Glomerular endothelial cell (primary cell): ENCODE results near the gene ARL4D. TPM values are rescaled to one million over a fixed set of nuclear protein-coding genes. Genes with fewer than 3 reads are reported as not detected.
"Not testable (repeated sequence)": the region's sequence is repeated elsewhere in the genome, so short reads cannot be mapped to it uniquely, and the experiment has no call there.

Experiments used
- DNase-seq: peaks from one replicate; pipeline ENCODE4 v3.0.0-alpha.2; 2011; ENCODE audit warnings: low read depth, low spot score; ENCODE audit errors: extremely low read depth
- total RNA-seq: library from RNA; depleted of rRNA; stranded (reverse); fragments of >200 nt; gene quantifications from 2 replicates; pipeline ENCODE4 v1.2.3, GENCODE V29; 2015

ARL4D gene
- total RNA-seq, 1 donor from 2014 or later, result 2.1 TPM

DNA sequence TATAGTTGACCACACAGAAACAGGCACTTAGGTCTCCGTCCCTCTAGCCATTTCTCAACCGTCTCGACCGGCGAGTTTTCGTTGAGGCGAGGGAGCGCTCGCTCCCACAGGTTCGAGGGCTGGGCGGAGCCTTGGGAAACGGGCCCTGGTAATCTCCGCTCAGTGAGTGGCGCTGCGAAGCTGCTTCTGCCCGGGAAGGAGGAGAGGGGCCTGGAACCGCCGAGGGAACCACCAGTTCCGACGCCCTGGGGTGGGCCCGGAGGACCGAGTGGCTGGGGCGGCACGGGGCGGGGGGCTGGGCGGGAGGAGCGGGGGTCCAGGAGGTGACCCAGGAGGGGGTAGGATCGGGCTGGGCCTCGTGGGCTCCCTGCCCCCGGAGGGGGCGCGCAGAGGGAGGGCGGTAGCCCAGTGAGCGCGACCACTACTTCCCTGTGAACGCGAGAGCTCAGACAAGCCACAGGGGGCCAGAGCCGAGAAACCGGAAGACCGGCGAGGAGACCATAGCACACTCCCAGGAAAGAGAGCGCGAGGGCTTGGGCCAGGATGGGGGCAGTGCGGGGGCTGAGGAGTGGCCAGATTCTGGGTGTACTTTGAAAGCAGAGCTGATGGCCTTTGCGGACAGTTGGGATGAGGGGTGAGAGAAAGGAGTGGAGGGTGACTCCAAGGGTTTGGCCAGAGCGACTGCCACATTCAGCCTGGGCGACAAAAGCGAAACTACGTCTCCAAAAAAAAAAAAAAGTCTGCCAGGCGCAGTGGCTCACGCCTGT, 29.9 kb upstream of the ARL4D start:
- peak; percentile 20 for DNase-seq

DNA sequence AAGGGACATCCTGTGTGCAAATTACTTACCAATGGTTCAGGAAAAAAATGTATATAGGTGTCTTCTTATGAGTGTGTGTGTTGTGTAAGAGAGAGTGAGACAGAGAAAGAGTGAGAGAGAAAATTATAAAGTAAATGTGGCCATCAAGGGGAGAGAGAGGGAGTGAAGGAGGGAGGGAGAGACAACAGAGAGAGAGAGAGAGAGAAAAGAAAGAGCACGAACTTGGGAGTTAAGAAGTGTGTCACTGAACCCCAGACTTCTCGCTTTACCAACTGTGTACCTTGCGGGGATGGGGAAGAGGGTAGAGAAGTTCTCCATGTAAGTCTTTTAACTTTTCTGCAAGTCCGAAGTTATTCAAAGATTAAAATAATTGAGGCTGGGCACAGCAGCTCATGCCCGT, 28.8 kb upstream of the ARL4D start:
- DNase-seq, result no peak

DNA sequence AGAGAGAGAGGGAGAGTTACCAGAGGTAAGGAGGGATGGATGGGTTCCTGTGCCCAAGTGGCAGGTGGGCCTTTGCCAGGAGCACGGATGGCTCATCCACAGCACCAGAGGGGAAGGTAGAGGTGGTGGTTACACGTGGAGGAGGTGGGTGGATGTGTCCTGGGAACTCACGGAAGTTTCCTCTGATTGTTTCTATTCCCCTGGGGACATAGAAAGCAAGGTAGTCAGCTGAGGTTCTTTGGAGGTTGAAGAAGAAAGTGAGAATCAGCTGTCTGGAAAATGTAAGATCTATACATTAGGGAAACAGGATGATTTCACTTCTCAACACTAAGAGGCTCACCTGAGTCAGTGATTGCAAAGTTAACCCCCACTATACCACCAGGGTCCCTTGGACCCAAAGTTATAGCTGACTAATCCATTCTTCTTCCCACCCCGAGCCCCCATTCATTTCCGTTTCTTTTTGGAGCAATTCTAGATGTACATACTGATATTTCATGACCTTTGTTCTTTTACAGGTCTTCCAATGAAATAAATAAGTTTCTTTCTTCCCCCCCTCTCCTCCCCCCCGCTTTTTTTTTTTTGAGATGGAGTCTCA, 27.5 kb upstream of the ARL4D start:
- no peak for DNase-seq

DNA sequence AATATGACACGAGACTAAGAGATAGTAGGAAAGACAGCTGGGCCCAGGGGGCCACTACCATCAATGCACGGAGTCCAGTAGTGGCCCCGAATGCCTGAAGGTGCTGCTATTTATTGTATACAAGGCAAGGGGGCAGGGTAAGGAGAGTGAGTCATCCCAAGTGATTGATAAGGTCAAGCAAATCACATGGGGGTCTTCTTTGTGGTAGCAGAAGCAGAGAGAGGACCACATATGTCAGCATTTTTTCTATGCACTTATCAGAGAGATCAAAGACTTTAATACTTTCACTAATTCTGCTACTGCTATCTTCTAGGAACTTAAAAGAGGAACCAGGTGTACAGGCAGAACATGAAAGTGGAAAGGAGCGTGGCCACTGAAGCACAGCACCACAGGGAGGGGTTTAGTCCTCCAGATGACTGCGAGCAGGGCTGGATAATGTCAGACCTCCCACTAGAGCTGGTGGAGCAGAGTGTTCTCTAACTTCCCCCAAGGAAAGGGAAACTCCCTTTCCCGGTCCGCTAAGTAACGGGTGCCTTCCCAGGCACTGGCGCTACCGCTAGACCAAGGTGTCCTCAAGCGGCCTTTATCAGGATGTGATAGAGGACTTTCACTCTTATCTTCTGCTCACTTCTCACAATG, 26.4 kb upstream of the ARL4D start:
- no peak for DNase-seq

DNA sequence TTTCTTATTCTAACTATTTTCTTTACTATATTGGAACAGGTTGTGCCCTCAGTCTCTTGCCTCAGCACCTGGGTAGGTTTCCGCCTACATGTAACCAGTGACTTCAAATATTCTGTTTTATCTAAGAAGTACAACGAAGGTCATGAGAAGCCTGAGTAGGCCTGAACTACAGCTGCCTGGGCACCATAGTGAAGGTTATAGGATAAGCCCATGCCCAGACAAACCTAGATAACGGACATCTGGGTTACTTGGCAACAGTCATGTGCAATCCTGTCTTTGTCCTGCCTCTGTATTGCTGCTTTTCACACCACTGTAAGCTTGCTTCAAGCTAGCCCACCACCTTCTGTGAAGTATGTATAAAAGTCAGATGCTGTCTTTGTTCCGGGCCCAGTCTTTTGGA, 25.4 kb upstream of the ARL4D start:
- no peak for DNase-seq

DNA sequence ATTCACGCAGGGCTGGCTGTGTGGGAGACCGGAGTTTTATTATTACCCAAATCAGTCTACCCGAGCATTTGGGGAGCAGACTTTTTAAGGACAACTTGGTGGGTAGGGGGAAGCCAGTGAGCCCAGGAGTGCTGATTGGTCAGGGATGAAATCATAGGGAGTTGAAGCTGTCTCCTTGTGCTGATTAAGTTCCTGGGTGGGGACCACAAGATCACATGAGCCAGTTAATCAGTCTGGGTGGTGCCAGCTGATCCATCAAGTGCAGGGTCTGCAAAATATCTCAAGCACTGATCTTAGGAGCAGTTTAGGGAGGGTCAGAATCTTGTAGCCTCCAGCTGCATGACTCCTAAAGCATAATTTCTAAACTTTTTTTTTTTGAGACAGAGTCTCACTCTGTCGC, 22.9 kb upstream of the ARL4D start:
- DNase-seq, result not testable (repeated sequence)

DNA sequence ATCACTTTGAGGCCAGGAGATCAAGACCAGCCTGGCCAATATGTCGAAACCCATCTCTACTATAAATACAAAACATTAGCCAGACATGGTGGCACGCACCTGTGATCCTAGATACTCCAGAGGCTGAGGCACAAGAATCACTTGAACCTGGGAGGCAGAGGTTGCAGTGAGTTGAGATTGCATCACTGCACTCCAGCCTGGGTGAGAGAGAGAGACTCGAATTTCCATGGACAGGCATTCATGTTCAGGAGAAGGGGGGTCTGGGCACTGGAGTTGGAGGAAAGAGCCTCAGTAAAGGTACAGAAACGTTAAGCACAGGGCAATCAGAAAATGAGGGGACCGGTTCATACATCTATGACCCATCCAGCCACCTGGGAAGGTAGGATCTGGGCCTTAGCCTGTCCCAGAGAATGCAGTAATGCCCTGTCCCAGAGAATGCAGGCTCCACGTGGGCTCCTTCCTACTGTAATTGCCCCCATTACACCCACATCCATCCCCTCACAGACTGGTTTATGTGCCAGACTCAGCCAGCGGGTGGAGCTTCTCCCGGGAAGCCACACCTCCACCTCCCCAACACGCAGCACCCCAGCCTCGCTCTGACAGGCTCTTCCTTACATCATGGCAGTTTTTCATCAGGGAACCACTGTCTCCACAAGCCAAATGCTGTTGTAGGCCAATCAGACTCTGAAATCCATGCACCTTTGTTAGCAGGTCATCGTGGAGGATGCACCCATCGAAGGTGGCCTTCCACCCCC, 21.6 kb upstream of the ARL4D start:
- no peak for DNase-seq

DNA sequence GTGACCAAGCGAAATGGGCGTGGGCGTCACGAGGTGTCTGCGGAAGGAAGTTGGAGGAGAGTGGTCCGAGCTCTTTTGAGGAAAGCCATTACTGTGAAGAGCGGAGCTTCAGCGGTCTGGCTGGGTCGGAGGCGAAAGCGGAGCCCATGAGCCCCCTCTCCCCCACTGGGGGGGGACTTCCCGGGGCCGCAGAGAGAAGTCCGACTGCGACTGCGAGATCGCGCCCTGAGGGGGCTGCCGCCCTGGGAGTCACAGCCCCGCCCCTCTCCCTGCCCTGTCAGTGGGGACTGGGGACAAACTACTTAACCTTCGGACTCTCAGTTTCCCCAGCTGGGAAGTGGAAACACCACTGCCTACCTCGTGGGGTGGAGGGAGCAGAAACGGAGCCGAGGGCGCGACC, 20.0 kb upstream of the ARL4D start:
- DNase-seq, result no peak

DNA sequence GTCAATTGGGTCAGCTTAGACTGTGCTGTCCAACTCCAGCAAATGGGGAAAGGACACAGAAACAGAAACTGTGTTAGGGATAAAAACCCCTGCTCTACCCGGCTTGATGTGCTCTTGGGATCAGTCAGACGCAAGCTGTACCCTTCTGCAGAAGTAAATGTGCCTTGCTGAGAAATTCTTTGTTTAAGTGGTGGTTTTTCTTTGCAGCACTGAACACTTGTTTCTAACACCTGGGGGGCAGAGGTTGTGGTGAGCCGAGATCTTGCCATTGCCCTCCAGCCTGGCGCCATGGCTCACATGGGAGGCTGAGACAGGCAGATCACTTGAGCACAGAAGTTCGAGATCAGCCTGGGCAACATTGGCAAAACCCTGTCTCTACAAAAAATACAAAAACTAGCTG, 18.5 kb upstream of the ARL4D start:
- DNase-seq, result no peak

DNA sequence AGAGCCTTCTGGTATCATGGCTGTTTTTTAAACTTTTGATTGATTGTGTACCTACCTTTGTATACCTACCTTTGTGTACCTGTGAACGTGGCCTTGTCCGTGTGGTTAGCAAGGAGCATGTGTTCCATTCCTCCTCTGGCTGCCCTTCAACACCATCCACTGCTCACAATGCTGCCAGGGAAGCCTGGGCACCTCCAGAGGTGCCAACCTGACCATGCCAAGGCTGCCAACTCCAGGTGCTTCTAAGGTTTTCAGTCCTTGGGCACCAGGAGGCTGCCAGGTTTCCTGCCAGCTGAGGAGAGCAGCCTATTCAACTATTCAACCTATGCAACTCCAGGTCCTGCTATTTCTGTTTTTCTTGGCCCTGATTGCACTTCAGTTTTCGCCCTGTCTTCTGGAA, 17.6 kb upstream of the ARL4D start:
- DNase-seq, result no peak

DNA sequence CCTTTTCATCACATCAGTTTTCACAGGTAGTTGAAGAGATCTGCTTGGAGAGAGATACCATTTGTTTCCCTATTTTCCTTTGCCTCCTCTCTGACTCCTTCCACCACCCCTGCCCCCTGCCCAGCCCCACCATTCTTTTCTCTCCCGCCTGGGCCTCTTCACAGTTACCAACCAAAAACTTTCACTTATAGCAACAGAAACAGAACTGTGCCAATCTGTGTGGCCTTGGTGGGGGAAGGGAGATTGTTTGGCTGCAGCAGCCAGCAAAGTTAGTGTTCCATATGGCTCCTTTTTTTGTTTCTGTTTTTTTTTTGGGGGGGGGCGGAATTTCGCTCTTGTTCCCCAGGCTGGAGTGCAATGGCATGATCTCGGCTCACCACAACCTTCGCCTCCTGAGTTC, 17.2 kb upstream of the ARL4D start:
- DNase-seq, result no peak

DNA sequence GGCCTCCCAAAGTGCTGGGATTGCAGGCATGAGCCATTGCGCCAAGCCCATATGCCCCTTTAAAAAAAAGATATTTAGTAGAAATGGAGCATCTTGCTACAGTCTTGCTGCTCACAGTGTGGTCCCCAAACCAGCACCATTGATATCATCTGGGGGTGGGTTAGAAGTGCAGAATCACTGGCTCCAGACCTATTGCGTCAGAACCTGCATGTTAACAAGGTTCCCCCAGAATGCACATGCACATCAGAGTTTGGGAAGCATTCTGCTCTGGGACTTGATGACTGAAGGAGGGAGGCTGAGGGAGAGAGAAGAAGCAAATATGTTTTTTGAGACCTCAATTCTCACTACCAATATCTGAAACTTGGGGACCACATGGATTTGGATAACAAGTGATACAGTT, 16.0 kb upstream of the ARL4D start:
- no peak for DNase-seq

DNA sequence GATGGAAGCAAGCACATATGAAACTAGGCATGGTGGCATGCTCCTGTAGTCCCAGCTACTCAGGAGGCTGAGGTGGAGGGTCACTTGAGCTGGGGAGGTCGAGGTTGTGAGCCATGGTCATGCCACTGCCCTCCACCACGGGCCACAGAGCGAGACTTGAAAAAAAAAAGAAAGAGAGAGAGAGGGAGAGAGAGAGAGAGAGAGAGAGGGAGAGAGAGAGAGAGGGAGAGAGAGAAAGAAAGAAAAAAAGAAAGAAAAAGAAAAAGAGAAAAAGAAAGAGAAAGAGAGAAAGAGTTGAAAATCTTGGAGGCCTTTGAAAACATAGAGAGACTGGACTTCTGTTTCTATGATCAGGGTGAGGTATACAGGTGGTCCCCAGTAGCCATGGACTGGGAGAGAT, 15.4 kb upstream of the ARL4D start:
- DNase-seq, result no peak

DNA sequence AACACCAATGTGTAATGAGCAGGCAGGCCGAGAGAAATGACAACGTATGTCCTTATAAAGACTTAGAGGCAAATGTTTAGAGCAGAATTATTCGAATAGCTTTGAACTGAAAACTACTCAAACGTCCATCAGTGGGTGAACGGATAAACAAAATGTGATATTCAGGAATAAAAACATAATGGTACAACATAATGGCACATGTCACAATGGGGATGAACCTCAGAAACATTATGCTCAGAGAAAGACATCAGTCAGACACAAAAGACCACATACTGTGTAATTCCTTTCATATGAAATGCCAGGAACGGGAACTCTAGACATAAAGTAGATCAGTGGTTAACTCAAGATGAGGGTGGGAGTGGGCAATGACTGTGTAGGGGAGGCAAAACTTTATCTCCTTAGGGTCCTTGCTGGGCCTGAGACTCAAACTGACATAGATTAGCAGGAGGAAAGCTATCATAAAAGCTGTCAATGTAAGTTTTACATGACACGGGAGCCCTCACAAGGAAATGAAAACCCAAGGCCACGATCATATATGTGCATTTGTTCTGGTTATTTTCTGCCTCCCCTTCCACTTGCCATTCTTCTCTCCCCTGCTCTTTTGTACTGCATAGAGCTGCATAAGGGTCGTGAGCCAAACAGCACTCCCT, 14.8 kb upstream of the ARL4D start:
- DNase-seq, result no peak

DNA sequence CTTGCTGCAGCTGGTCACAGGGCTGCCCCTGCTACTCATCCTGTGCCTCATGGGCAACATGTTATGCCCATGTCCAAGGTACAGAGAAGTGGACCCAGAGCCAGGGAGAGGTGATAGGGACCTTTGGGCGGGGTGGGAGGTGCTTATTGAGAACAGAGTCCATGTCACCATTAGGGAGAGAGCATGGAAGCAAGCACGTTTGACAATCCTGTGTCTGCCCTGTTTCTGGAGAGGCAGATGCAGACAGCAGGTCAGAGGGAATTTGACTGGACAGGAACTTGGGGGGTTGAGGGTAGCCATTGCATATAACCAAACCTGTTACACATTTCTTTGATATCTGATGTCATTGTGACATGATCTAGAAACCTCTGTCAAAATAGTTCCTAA, 14.3 kb upstream of the ARL4D start:
- DNase-seq, result no peak

DNA sequence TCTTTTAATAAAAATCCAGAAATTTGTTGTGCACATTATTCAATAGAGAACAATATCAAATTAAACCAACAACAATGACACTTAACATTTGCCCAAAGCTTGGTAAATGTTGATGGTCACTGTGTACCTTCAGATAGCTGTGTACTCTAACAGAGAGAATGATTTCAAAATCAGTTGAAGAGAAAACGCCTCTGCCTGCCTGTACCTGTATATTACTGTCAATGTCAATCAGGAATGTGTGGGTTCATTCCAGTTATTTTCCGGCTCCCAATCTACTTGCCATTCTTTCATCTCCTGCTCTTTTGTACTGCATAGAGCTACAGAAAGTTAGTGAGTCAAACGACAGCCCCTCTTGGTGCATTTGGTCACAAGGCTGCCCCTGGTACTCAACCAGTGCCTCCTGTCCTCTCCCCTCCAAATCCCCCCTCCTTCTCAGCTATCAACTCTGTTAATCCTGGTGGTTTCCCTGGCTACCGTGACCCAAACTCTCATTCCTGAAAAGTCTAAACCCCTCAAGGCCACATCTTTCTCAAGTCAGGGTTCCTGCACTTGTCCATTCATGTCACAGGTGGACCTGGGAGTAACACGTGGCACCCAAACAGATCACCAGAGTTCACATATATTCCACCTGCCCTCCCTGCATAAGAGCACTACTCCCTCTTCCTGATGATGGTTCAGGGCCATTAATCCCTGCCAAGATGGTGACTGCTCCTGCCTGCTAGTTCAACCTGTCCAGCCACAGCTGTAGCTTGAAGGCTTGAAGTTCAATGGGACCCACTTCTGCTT, 13.6 kb upstream of the ARL4D start:
- no peak for DNase-seq

DNA sequence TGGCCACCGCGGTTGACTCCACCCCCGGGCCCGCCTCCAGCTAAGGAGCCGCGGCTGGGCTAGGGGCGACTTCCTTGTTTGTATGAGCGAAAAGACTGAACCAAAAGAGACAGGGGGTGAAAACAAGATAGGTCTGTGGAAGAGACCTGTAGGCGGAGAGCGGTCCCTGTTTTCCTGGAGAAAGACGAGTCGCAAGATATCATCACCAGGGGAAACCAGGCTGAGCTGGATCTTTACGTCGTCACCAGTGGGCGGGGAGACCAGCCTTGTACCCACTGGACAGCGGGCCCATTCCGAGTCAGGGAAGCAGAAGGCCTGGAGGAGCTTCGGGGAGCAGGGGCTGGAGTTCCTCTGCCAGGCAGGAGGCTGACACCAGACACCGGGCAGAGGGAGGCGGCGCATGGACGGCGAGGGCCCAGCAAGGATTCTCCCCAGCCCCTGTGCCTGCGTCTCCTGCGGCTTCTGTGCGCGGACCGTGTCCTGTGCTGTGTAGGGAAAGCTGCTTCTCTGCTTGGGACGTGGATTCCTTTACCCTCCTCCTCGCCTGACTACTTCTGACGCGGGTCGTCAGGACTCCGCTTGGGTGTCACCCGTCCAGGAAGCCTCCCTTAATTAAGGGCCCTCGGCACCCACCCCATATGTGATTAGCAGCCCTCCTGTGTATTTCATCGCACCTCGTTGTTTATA, 10.3 kb upstream of the ARL4D start:
- peak; percentile 41 for DNase-seq

DNA sequence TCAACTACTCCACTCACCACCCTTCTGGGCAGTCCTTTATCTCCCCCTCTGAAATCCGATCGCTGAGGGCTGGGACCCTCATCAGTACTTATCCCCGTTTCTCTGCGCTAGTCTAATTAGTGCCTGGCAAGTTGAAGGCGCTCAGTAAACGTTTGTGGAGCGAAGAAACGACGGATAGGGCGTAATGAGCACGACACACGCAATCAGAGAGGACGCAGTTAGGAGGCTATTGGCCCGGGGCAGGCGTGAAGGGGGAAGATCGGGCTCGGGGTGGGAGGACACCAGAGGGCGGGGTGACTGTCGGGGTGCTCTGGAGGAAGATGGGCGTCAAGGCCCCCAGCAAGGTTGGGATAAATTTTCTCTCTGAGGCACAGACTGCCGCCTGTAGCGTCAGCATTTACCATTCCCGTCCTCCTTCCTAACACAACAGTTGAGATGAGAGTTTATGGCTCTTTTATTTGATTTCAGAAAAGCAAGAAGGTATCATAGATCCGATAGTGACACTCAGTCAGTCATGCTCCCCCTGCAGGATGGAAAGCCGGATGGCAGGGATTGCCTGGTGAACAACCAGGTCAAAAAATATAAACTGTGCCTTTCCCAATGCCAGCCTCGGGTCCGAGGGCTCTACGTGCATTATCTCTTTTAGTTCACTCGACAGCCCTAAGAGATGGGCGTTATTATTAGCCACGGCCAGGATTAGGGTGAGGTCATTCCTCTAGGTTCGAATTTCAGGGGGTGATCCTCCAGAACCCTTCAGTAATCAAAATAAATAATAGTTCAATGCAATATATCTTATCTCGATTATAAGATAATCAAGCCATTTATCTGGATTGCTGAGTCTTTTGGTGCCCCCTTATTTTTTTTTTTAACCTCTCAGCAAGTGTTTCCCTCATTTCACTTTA, 9.5 kb upstream of the ARL4D start:
- DNase-seq, result peak; percentile 42

DNA sequence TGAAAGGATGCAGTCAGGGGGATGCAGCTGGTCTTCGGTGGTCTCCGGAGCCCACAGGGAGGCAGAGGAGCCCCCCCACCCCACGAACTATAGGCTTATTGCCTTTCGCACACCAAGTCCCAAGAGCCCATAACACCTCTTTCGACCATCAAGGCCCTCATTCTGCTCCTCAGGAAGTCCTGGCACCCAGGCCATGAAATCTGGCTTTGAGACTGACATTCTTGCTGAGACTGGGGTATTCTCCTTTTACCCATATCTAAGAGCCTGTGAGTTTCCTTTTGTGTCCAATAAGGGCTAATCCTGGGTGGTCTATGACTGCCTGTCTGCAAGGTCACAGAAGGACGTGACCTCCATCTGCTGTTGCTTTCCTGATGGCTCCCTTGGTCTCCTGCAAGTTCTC, 6.4 kb upstream of the ARL4D start:
- no peak for DNase-seq
